ENCODE data around the gene ATRN.

ATRN gene

DNA sequence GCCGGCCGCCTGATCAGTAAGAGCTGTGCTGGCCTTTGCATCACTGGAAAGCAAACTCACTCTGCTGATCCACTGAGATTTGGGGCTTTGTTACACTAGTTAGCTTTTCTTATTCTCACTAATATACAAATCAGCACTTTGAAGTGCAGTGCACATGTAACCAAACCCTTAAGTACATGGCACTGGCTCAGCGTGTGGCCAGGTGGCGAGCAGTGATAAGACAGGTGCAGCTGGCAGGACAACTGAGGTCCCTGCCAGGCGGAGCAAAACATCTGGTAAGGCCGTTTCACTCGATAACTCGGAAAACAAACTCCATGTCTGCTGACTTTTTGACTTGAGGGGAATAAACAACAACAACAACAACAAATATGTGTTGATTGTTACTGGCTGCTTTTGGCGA lies 181.4 kb downstream of the ATRN start:
- POLR2A ChIA-PET (ENCODE audit: low non-redundant PET), result no interaction called here
- TF ChIP-seq, protein P1, sequence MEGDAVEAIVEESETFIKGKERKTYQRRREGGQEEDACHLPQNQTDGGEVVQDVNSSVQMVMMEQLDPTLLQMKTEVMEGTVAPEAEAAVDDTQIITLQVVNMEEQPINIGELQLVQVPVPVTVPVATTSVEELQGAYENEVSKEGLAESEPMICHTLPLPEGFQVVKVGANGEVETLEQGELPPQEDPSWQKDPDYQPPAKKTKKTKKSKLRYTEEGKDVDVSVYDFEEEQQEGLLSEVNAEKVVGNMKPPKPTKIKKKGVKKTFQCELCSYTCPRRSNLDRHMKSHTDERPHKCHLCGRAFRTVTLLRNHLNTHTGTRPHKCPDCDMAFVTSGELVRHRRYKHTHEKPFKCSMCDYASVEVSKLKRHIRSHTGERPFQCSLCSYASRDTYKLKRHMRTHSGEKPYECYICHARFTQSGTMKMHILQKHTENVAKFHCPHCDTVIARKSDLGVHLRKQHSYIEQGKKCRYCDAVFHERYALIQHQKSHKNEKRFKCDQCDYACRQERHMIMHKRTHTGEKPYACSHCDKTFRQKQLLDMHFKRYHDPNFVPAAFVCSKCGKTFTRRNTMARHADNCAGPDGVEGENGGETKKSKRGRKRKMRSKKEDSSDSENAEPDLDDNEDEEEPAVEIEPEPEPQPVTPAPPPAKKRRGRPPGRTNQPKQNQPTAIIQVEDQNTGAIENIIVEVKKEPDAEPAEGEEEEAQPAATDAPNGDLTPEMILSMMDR (conservative IDR thresholded peaks at IDR 0.05; ENCODE audit: low read depth), result no peak
- DNase-seq (ENCODE audit: low spot score), result no peak
- H3K27ac ChIP-seq, result no peak overlapping the region
- CTCF ChIA-PET, result interaction anchor here (0.6 to 1.0 kb wide), 3 partner anchors 9 to 378 kb away, joined by 3 to 4 read pairs (median 4); no protein-coding TSS in a partner anchor

DNA sequence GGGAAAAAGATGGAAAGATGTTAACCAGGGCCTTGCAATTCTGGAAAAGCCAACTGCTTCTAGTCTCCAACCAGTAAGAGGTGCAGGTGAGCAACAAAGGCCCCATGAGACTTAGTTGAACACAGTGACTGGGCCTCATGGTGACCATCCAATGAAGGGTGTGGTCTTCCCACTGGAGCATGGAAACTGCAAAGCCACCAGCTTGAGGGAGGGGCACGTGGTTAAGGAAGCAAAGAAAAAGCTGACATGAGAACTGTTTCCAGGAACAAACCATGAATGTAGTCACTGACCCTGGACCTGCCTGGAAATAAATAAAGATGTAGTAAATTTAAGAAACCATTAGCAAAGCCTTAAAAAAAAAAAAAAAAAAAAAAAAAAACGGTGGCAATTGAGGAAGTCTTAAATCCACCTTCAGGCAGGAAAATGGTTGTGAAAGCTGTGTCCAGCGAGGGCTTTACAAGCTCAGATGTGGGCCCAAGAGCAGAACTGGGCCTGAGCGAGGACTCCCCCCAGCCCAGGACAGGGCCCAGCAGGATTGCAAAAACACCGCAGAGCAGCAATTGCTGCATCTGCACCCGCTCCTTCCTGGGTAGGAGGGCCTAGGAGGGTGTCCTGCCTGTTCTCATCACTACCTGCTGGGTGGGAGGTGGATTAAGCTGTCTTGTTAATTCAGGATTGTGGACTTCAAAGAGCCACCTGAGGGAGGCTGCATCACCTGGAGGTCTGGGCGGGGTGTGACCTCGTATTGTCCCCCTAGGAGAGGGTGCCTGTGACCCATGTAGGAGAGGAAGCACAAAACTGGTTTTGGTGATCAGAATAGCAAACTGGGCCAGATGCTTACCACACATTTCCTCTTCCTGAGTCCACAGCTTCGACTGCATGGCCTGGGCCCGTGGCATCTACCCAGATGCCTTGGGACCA lies 182.1 kb downstream of the ATRN start:
- POLR2A ChIA-PET (ENCODE audit: low non-redundant PET), result no interaction called here
- TF ChIP-seq, protein P1 (conservative IDR thresholded peaks at IDR 0.05; ENCODE audit: low read depth), result no peak
- no peak for DNase-seq (ENCODE audit: low spot score)
- CTCF ChIA-PET, result interaction anchor here (0.6 to 1.0 kb wide), 2 partner anchors 11 to 116 kb away, joined by 4 read pairs; no protein-coding TSS in a partner anchor
- H3K27ac ChIP-seq, result no peak overlapping the region

DNA sequence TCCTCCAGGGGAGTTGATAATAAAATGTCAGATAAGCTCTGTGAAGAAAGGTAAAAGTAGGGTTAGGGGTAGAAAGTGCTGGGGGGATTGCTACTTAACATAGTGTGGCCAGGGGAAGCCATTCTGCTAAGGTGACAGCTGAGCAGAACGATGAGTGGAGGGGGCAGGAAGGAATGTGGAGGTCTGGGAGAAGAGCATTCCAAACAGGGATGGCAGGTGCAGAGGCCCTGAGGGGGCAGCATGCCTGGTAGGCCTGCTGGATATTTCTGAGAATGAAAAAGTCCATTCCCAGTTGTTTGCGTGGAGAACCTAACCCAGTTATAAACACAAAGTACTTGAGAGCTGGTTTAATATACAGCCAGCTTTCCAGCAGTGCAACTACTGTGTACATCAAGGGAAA lies 183.1 kb downstream of the ATRN start:
- ChIA-PET CTCF (interaction anchor here (1.1 kb wide), 1 partner anchor 41 kb away, joined by 3 read pairs; no protein-coding TSS in a partner anchor), POLR2A (ENCODE audit: low non-redundant PET) (no interaction called here)
- no peak for DNase-seq (ENCODE audit: low spot score)
- no peak overlapping the region for H3K27ac ChIP-seq
- TF ChIP-seq, protein P1 (conservative IDR thresholded peaks at IDR 0.05; ENCODE audit: low read depth), result no peak

DNA sequence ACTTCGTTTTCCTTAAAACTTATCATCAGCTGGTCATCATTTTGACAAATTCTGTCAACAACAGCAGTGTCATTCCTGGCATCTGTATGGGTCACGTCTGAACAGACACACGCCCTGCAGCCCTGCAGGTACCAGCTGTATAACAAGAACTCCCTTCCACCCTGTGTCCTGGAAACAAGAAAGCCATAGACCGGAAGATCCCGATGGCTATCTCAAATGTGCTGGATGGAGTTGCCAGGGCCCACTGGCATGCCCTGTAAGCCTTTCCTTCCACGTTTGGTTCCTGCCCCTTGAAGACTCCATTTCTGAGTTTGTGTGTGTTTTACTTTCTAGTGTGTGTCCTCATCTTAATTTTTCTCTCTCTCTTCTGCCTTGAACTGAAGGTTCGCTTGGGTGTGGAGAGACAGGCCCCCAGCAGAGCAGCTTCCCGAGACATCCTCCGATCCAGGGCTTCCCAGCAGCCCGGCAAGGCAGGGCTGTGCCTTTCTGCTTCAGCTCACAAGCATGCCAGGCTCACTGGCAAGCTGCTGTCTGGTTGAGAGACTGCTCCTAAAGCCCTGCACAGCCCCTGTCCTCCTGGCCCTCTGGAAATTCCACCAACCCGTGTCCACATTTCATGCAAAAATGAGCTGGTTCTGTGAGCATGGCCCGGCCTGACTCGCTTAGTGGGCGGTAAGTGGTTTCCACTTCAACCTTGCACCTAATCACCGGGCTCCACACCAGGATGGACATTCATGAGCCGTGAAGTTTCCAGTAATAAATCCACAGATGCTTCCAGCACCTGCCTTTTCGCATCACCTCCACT lies 183.7 kb downstream of the ATRN start:
- ChIA-PET CTCF (interaction anchor here (0.6 to 1.1 kb wide), 4 partner anchors 22 to 72 kb away, joined by 3 to 4 read pairs (median 4); no protein-coding TSS in a partner anchor), POLR2A (ENCODE audit: low non-redundant PET) (no interaction called here)
- DNase-seq (ENCODE audit: low spot score), result no peak
- TF ChIP-seq, protein P1 (conservative IDR thresholded peaks at IDR 0.05; ENCODE audit: low read depth), result no peak
- H3K27ac ChIP-seq, result no peak overlapping the region

DNA sequence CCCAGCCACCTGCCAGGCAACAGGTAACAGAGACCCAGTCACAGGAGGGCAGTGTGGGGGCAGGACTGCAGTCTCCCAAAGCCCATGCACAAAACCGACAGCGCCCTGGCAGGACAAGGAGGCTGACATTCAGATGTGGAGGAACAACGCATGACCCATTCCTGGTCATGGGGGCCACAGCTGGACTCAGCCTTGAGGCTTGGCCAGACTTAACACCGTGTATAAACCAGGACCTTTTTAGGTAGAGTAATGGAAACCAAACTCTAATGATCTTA lies 184.2 kb downstream of the ATRN start:
- CTCF ChIA-PET, result interaction anchor here (0.6 to 1.1 kb wide), 3 partner anchors 22 to 71 kb away, joined by 3 to 4 read pairs (median 4); no protein-coding TSS in a partner anchor
- POLR2A ChIA-PET (ENCODE audit: low non-redundant PET), result no interaction called here
- TF ChIP-seq, protein P1 (conservative IDR thresholded peaks at IDR 0.05; ENCODE audit: low read depth), result no peak
- DNase-seq (ENCODE audit: low spot score), result no peak
- H3K27ac ChIP-seq, result no peak overlapping the region

DNA sequence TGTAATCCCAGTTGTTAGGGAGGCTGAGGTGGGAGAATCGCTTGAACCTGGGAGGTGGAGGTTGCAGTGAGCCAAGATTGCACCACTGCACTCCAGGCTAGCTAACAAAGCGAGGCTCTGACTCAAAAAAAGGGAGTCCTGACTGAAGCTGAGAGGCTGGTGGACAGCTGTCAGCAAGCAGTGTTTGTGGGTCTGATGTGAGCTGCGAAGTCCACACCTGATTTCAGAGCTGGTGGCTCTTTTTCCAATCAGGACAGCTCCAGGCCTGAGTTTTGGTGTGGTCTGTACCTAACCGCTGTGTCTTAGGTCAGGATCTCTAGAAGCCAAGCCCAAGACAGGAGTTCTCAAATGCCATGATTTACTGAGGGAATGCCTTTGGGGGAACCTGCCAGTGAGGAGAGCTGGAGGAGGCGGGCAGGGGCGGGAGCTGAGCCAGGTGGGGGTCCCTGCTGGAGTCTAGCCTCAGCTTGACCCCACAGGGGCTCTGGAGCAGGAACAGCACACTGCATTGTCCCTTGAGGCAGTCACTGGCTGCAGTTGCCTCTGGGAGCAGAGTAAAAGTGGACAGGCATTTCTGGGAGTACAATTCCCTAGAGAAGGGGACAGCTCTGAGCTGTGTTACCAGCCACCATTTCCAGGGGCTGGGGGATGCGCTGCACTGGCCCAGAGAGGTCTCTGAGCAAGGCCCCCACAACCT lies 187.3 kb downstream of the ATRN start:
- TF ChIP-seq, protein P1 (conservative IDR thresholded peaks at IDR 0.05; ENCODE audit: low read depth), result no peak
- POLR2A ChIA-PET (ENCODE audit: low non-redundant PET), result no interaction called here
- CTCF ChIA-PET, result interaction anchor here (0.6 kb wide), 1 partner anchor 144 kb away, joined by 5 read pairs; no protein-coding TSS in a partner anchor
- no peak for DNase-seq (ENCODE audit: low spot score)
- H3K27ac ChIP-seq, result no peak overlapping the region
